H9 (cell line): ENCODE measurements around the gene HERC4. TPM values are rescaled to one million over a fixed set of nuclear protein-coding genes. Genes with fewer than 3 reads are reported as not detected.

ENCODE experiments used
- DNase-seq: peaks from one replicate; pipeline ENCODE4 v3.0.0-alpha.2; 2017
- H2AFZ ChIP-seq: one replicate; pipeline ENCODE4 v1.6.1; 2013; ENCODE audit warnings: mild to moderate bottlenecking, low read length, control low read depth, moderate library complexity
- H2AK5ac ChIP-seq: 2 replicates; pipeline ENCODE4 v1.6.1; 2013; ENCODE audit warnings: low read length, control low read depth, mixed read lengths; ENCODE audit not compliant: insufficient read length
- H2BK120ac ChIP-seq: one replicate; pipeline ENCODE4 v1.6.1; 2013; ENCODE audit warnings: low read depth, mild to moderate bottlenecking, low read length, control low read depth, inconsistent platforms; ENCODE audit not compliant: poor library complexity, severe bottlenecking
- H2BK12ac ChIP-seq: 2 replicates; pipeline ENCODE4 v1.6.1; 2013; ENCODE audit warnings: low read length, control low read depth, mixed read lengths, low read depth; ENCODE audit not compliant: insufficient read length
- H2BK15ac ChIP-seq: 2 replicates; pipeline ENCODE4 v1.6.1; 2013; ENCODE audit warnings: low read depth, low read length, control low read depth
- H2BK20ac ChIP-seq: one replicate; pipeline ENCODE4 v1.6.1; 2013; ENCODE audit warnings: low read depth, mild to moderate bottlenecking, low read length, control low read depth, inconsistent platforms; ENCODE audit not compliant: poor library complexity, severe bottlenecking
- H2BK5ac ChIP-seq: 2 replicates; pipeline ENCODE4 v1.6.1; 2013; ENCODE audit warnings: low read length, control low read depth, mixed read lengths; ENCODE audit not compliant: insufficient read length
- H3K14ac ChIP-seq: 2 replicates; pipeline ENCODE4 v1.6.1; 2013; ENCODE audit warnings: low read length, control low read depth; ENCODE audit not compliant: insufficient read depth
- H3K18ac ChIP-seq: 2 replicates; pipeline ENCODE4 v1.6.1; 2013; ENCODE audit warnings: low read depth, mild to moderate bottlenecking, mixed read lengths, low read length, control low read depth; ENCODE audit not compliant: insufficient read length
- H3K23ac ChIP-seq: 2 replicates; pipeline ENCODE4 v1.6.1; 2013; ENCODE audit warnings: low read length, control low read depth, mixed read lengths, low read depth; ENCODE audit not compliant: insufficient read length
- H3K23me2 ChIP-seq: 2 replicates; pipeline ENCODE4 v1.6.1; 2013; ENCODE audit warnings: low read depth, mild to moderate bottlenecking, mixed read lengths, low read length, control low read depth; ENCODE audit not compliant: insufficient read length, poor library complexity, severe bottlenecking
- H3K27ac ChIP-seq: 2 replicates; pipeline ENCODE4 v1.5.1; 2013; ENCODE audit warnings: low read length, control low read depth, mixed read lengths, low read depth; ENCODE audit not compliant: insufficient read length
- H3K27me3 ChIP-seq: 2 replicates; pipeline ENCODE4 v1.6.1; 2013; ENCODE audit warnings: low read length, control low read depth, inconsistent platforms; ENCODE audit not compliant: insufficient read depth
- H3K4ac ChIP-seq: 2 replicates; pipeline ENCODE4 v1.6.1; 2013; ENCODE audit warnings: low read depth, mild to moderate bottlenecking, control low read depth, inconsistent platforms, low read length, moderate library complexity
- H3K4me1 ChIP-seq: 2 replicates; pipeline ENCODE4 v1.6.1; 2013; ENCODE audit warnings: low read length, control low read depth, inconsistent platforms; ENCODE audit not compliant: insufficient read depth
- H3K4me2 ChIP-seq: 2 replicates; pipeline ENCODE4 v1.6.1; 2013; ENCODE audit warnings: low read length, control low read depth, mixed read lengths; ENCODE audit not compliant: insufficient read length, insufficient read depth
- H3K56ac ChIP-seq: 2 replicates; pipeline ENCODE4 v1.6.1; 2013; ENCODE audit warnings: low read depth, mild to moderate bottlenecking, mixed read lengths, low read length, control low read depth; ENCODE audit not compliant: insufficient read length
- H3K79me1 ChIP-seq: 2 replicates; pipeline ENCODE4 v1.6.1; 2013; ENCODE audit warnings: low read depth, mild to moderate bottlenecking, moderate library complexity, low read length, control low read depth, inconsistent platforms; ENCODE audit not compliant: insufficient read depth, poor library complexity, severe bottlenecking
- H3K79me2 ChIP-seq: 2 replicates; pipeline ENCODE4 v1.6.1; 2013; ENCODE audit warnings: low read length, control low read depth, inconsistent platforms; ENCODE audit not compliant: insufficient read depth
- H3K9ac ChIP-seq: 2 replicates; pipeline ENCODE4 v1.6.1; 2013; ENCODE audit warnings: low read length, control low read depth, mixed read lengths; ENCODE audit not compliant: insufficient read length; ENCODE audit errors: extremely low read depth
- H3K9me3 ChIP-seq: one replicate; pipeline ENCODE4 v1.6.1; 2013; ENCODE audit warnings: low read depth, low read length, inconsistent platforms; ENCODE audit not compliant: control insufficient read depth
- H3T11ph ChIP-seq: one replicate; pipeline ENCODE4 v1.6.1; 2013; ENCODE audit warnings: mild to moderate bottlenecking, low read length, control low read depth, inconsistent platforms
- H4K20me1 ChIP-seq: one replicate; pipeline ENCODE4 v1.6.1; 2013; ENCODE audit not compliant: control insufficient read depth, insufficient read length, insufficient read depth
- H4K5ac ChIP-seq: 2 replicates; pipeline ENCODE4 v1.6.1; 2013; ENCODE audit warnings: low read depth, mild to moderate bottlenecking, mixed read lengths, low read length, control low read depth; ENCODE audit not compliant: insufficient read length
- H4K8ac ChIP-seq: replicated peaks from 2 replicates; pipeline ENCODE4 v1.6.1; 2013; ENCODE audit warnings: low read length, control low read depth, mixed read lengths, low read depth; ENCODE audit not compliant: insufficient read length
- H4K91ac ChIP-seq: 2 replicates; pipeline ENCODE4 v1.6.1; 2013; ENCODE audit warnings: low read depth, mild to moderate bottlenecking, moderate library complexity, mixed read lengths, low read length, control low read depth; ENCODE audit not compliant: insufficient read length
- H3K27ac Mint-ChIP-seq, 3 experiments: 2 replicates in 2 of 3; 3 replicates in 1 of 3; pipeline ENCODE4 v1.8.0; 2020 to 2021; ENCODE audit warnings: mixed read lengths in 3 of 3, mild to moderate bottlenecking in 1 of 3, moderate library complexity in 1 of 3
- H3K27me3 Mint-ChIP-seq: 2 replicates; pipeline ENCODE4 v1.8.0; 2021; ENCODE audit warnings: low read depth, mild to moderate bottlenecking, moderate library complexity, mixed read lengths
- H3K36me3 Mint-ChIP-seq, 3 experiments: 2 replicates in 2 of 3; 3 replicates in 1 of 3; pipeline ENCODE4 v1.8.0; 2020 to 2021; ENCODE audit warnings: low read depth in 3 of 3, mixed read lengths in 3 of 3; ENCODE audit not compliant: insufficient read depth in 1 of 3
- H3K4me1 Mint-ChIP-seq, 2 experiments: 2 replicates each; pipeline ENCODE4 v1.8.0; 2020; ENCODE audit warnings: mixed read lengths in 2 of 2
- H3K4me3 Mint-ChIP-seq, 2 experiments: 2 replicates in 1 of 2; 3 replicates in 1 of 2; pipeline ENCODE4 v1.8.0; 2020 to 2021; ENCODE audit warnings: mild to moderate bottlenecking in 2 of 2, mixed read lengths in 2 of 2, moderate library complexity in 1 of 2
- H3K9me3 Mint-ChIP-seq, 2 experiments: 2 replicates in 1 of 2; 3 replicates in 1 of 2; pipeline ENCODE4 v1.8.0; 2020; ENCODE audit warnings: mild to moderate bottlenecking in 2 of 2, mixed read lengths in 2 of 2, moderate library complexity in 1 of 2
- WGBS: extraction: QIAGEN DNeasy Blood & Tissue Kit; methylation state at CpG from one replicate; pipeline ENCODE4 v1.1.7; 2013; ENCODE audit warnings: missing lambda C conversion rate, low lambda C conversion rate, mixed read lengths; ENCODE audit not compliant: insufficient read length; ENCODE audit errors: extremely low coverage; 5-methylcytosine and 5-hydroxymethylcytosine counted together
- total RNA-seq: library from RNA; stranded (reverse); gene quantifications from 2 replicates; pipeline ENCODE4 v1.2.1, GENCODE V29; 2021
- TF ChIP-seq, protein P1 (sequence below): fragments of 200-600 bp; sonication (generic); conservative IDR thresholded peaks from 3 replicates; pipeline ENCODE4 v1.8.0; 2021; ENCODE audit warnings: antibody characterized with exemption, mild to moderate bottlenecking

HERC4 gene
- total RNA-seq, 1 experiment from 2014 or later: 24.5 TPM

GRCh38 chr10:68074031-68074774, 880 bp downstream of the HERC4 start:
- no CpG with 5 or more reads among the region's 27 CpGs for WGBS
- H3K23me2 ChIP-seq: peaks cover 7% of the 10 kb centered on the region
- no peak overlapping the region for H3K4ac ChIP-seq
- H3K79me1 ChIP-seq: no peaks in the 10 kb centered on the region
- no peak overlapping the region for H3K56ac ChIP-seq
- Mint-ChIP-seq H3K4me1 (peaks cover 30 to 31% of the 10 kb centered on the region in 2 experiments), H3K36me3 (peaks cover 5 to 16% (median 12%) of the 10 kb centered on the region in 3 experiments; a peak in 5 of 7 replicates), H3K9me3 (no peaks in the 10 kb centered on the region), H3K27me3 (no peaks in the 10 kb centered on the region), H3K4me3 (peak overlapping the region; percentile 95 to 97), H3K27ac (peak overlapping the region; percentile 88 to 97 (median 96); a peak in 5 of 7 replicates)
- no peaks in the 10 kb centered on the region for H4K20me1 ChIP-seq
- H3K27me3 ChIP-seq: no peaks in the 10 kb centered on the region
- peaks cover 15% of the 10 kb centered on the region; the same call in 1 of the 2 replicates for H3K79me2 ChIP-seq
- H4K91ac ChIP-seq: no peak overlapping the region
- no peak overlapping the region for H3T11ph ChIP-seq
- no peak for DNase-seq
- peak overlapping the region; percentile 73 for H3K4me2 ChIP-seq
- no peak overlapping the region for H3K23ac ChIP-seq
- no peak overlapping the region for H4K5ac ChIP-seq
- peaks cover 5% of the 10 kb centered on the region for H3K4me1 ChIP-seq
- H3K18ac ChIP-seq: no peak overlapping the region
- H3K27ac ChIP-seq: peak overlapping the region; percentile 11
- no peak overlapping the region for H2AK5ac ChIP-seq
- TF ChIP-seq, protein P1, sequence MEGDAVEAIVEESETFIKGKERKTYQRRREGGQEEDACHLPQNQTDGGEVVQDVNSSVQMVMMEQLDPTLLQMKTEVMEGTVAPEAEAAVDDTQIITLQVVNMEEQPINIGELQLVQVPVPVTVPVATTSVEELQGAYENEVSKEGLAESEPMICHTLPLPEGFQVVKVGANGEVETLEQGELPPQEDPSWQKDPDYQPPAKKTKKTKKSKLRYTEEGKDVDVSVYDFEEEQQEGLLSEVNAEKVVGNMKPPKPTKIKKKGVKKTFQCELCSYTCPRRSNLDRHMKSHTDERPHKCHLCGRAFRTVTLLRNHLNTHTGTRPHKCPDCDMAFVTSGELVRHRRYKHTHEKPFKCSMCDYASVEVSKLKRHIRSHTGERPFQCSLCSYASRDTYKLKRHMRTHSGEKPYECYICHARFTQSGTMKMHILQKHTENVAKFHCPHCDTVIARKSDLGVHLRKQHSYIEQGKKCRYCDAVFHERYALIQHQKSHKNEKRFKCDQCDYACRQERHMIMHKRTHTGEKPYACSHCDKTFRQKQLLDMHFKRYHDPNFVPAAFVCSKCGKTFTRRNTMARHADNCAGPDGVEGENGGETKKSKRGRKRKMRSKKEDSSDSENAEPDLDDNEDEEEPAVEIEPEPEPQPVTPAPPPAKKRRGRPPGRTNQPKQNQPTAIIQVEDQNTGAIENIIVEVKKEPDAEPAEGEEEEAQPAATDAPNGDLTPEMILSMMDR: no peak
- H2BK20ac ChIP-seq: no peak overlapping the region
- no peak overlapping the region for H2BK120ac ChIP-seq
- H2BK5ac ChIP-seq: no peak overlapping the region
- peak overlapping the region; percentile 96 for H3K9ac ChIP-seq
- H2BK12ac ChIP-seq: no peak overlapping the region
- H2AFZ ChIP-seq: no peak overlapping the region
- peak overlapping the region; percentile 90; the same call in 1 of the 2 replicates for H3K14ac ChIP-seq
- H2BK15ac ChIP-seq: no peak overlapping the region
- no peaks in the 10 kb centered on the region for H3K9me3 ChIP-seq
- no peak overlapping the region for H4K8ac ChIP-seq
